ENCODE data around the gene SMIM41.

The SMIM41 gene

DNA sequence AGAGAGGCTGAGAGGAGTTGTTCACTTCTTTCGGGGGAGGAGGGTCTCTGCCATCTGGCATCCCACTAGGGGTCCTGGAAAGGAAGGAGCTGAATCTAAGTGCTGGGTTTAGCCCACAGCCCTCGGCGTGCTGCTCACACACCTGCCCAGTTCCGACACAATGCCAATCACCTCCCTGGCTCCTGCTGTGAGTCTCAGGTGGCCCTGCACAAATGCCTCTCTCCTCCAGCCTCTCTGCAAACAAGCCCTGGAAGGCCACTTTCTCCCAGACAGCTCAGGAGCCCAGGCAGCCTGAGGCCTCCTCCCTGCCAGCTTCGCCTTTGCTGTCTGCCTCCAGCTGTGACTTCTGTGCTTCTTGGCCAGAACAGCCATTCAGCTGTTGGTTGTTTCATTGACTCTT is 51.2 kb downstream of the SMIM41 start:
- TF ChIP-seq, protein P1, sequence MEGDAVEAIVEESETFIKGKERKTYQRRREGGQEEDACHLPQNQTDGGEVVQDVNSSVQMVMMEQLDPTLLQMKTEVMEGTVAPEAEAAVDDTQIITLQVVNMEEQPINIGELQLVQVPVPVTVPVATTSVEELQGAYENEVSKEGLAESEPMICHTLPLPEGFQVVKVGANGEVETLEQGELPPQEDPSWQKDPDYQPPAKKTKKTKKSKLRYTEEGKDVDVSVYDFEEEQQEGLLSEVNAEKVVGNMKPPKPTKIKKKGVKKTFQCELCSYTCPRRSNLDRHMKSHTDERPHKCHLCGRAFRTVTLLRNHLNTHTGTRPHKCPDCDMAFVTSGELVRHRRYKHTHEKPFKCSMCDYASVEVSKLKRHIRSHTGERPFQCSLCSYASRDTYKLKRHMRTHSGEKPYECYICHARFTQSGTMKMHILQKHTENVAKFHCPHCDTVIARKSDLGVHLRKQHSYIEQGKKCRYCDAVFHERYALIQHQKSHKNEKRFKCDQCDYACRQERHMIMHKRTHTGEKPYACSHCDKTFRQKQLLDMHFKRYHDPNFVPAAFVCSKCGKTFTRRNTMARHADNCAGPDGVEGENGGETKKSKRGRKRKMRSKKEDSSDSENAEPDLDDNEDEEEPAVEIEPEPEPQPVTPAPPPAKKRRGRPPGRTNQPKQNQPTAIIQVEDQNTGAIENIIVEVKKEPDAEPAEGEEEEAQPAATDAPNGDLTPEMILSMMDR (conservative IDR thresholded peaks at IDR 0.05): no peak
- TF ChIP-seq ZFX (IDR thresholded peaks at IDR 0.05): no peak
- H3K27ac ChIP-seq: peak overlapping the region; percentile 99

DNA sequence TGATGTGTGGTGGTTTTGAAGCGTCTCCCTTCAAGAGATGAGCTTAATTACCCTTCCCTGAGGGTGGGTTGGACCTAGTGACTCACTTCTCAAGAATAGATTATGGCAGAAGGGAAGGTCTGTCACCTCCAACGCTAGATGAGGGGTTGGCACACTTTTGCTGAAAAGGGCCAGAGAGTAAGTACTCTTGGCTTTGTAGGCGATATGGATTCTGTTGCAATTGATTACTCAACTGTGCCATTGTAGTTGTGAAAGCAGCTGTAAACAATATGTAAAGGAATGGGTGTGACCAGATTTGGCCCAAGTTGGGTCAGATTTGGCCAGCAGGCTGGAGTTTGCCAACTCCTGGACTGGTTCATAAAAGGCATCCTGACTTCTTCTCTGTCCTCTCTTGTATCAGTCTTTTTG is 53.3 kb downstream of the SMIM41 start:
- no peak overlapping the region; the same call in 1 of the 2 replicates for H3K27ac ChIP-seq
- TF ChIP-seq ZFX (IDR thresholded peaks at IDR 0.05): no peak

DNA sequence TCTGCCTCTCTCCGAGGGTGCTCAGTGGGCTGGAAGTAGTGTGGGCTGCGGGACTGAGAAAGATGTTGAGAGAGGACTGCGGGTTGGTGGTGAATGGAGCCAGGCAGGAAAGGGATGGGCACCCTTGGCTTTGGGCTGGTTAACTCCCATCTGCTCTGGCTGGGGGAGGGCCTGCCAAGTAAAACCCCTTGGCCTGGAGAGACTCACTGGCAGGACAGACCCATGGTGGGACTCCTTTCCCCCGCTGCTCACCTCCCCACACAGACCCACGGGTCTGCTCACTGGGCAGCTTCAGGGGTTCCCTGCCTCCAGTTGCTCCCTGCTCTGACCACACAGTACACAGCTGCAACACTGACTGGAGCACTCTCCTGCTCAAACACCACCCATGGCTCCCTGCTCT is 58.2 kb downstream of the SMIM41 start:
- TF ChIP-seq, protein P1 (conservative IDR thresholded peaks at IDR 0.05): no peak
- TF ChIP-seq ZFX (IDR thresholded peaks at IDR 0.05): no peak
- no peak overlapping the region for H3K27ac ChIP-seq

DNA sequence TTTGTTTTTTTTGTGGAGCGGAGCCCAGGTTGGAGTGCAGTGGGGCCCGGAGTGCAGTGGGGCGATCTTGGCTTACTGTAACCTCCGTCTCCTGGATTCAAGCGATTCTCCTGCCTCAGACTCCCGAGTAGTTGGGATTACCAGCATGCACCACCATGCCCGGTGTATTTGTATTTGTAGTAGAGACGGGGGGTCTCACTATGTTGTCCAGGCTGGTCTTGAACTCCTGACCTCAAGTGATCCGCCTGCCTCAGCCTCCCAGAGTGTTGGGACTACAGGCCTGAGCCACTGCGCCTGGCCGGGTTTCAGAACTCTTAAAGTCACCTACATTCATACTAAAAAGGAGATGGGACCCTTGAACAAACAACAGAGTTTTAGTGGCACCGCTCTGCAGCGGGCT is 59.6 kb downstream of the SMIM41 start:
- H3K27ac ChIP-seq: no peak overlapping the region
- no peak for TF ChIP-seq ZFX (IDR thresholded peaks at IDR 0.05)
- TF ChIP-seq, protein P1 (conservative IDR thresholded peaks at IDR 0.05): no peak

DNA sequence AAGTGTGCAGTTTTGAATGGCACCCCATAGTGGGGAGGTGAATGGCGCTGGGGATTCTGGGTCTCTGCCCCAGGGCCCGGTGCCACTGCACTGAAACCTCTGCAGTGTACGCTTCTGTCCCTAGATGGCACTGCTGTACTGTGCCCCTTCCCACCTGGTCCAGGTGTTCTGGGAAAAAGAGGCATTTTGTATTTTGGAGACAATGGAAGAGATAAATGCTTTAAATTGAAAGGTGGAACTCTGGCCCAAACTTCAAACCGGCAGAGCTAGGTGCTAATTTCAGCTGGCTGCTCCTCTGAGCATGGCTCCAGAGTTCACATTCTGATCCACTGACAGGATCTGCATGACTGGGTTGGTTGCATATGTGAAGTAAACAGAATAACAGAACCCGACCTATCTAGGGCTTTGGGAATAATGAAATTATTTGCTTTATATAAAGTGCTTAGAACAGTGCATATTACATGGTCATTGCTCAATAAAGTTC is 60.1 kb downstream of the SMIM41 start:
- TF ChIP-seq, protein P1 (conservative IDR thresholded peaks at IDR 0.05): peak; percentile 99
- TF ChIP-seq ZFX (IDR thresholded peaks at IDR 0.05): no peak
- no peak overlapping the region for H3K27ac ChIP-seq

DNA sequence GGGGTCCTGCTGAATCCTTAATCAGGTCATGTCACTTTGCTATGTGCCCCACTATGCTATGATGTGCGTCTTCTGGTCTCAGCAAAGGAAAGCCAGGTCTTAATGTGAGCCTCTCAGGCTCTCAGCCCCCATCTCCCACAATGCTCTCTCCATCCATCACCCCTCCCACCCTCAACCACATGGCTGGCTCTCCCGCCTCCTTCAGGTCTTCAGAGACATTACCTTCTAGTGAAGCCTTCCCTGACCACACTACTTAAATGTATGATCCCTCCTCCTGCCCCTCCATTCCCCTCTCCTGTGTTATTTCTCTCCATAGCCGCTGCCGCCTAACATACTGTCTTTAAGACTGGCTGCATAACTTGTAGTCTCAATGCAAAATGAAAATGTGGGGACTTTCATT is 61.8 kb downstream of the SMIM41 start:
- no peak for TF ChIP-seq ZFX (IDR thresholded peaks at IDR 0.05)
- TF ChIP-seq, protein P1 (conservative IDR thresholded peaks at IDR 0.05): no peak; the same call in 1 of the 2 replicates
- no peak overlapping the region for H3K27ac ChIP-seq

DNA sequence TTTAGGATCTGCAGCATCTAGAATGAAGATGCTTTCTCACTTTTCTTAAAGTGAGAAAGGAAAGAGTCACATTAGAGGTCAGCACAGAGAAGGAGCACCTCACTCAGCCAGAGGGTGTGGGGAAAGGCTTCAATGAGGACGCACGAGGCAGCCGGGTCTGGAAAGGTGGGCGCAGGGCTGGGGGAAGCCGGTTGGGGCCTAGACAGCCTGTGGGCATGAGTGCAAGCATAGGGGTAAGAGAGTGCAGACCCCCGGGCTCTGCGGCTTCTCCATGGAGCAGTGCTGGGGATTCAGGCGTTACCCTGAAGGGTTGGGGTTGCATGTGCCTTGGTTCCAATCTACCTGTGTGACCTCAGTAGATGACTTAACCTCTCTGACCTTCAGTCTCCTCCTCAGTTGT is 62.4 kb downstream of the SMIM41 start:
- H3K27ac ChIP-seq: no peak overlapping the region
- TF ChIP-seq, protein P1 (conservative IDR thresholded peaks at IDR 0.05): no peak
- TF ChIP-seq ZFX (IDR thresholded peaks at IDR 0.05): no peak

DNA sequence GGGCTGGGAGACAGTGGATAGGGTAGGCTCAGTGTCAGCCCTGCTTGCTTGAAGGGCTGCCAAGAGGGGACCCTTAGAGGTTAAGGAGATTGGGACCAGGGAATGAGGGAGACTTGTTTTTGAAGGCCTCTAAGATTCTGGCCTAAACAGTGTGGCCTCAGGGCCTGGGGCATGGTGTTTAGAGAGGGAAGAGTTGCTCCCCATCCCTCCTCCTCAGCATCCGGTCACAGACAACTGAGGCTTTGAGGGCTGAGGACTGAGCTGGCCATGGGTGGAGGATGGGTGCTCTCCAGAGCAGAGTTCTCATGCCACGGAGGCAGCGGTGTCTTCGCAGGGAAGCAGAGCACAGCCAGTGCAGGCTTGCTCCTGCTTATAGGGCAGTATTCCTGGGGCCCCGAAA is 62.9 kb downstream of the SMIM41 start:
- TF ChIP-seq, protein P1 (conservative IDR thresholded peaks at IDR 0.05): no peak
- no peak for TF ChIP-seq ZFX (IDR thresholded peaks at IDR 0.05)
- H3K27ac ChIP-seq: no peak overlapping the region; the same call in 1 of the 2 replicates
